A549 (cell line): Measurements from ENCODE around the gene SPATA25.

Experiments
- KDM1A ChIP-seq: fragments of 200-600 bp; sonication (generic); IDR thresholded peaks from 2 replicates; pipeline ENCODE4 v1.6.1; 2016; ENCODE audit warnings: low read depth, mild to moderate bottlenecking
- TF ChIP-seq, protein P1 (sequence below): fragments of >200 bp; sonication (Bioruptor Twin); formaldehyde crosslinking; IDR thresholded peaks from 3 replicates; pipeline ENCODE4 v1.5.1; 2016

DNA sequence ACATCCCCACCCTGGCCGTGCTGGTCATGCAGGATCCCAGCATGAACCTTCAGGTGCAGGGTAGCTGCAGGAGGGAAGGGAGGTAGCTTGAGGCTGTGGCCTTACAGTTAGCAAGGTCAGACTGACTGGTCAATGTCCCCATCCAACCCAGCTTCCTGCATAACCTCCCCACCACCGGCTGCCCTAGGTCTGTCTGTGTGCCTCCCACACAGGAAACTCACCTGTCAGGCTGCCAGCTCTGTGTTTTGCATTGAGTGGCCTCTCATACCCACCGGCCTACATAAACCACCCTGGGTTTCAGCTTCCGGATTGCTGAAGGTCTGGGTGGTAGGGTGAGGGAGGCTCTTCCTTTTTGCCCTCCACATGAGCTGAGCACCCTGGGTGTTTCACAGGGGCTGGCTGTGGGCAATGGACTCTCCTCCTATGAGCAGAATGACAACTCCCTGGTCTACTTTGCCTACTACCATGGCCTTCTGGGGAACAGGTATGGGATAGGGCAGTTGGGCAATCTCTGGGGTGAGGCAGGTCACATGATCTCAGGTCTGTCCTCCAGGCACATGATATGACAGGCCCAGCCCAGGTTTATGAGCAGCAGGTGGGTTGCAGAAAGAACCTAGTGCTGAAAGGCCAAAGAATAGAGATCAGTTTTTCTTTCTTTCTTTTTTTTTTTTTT, 5.5 kb upstream of the SPATA25 start:
- TF ChIP-seq, protein P1, sequence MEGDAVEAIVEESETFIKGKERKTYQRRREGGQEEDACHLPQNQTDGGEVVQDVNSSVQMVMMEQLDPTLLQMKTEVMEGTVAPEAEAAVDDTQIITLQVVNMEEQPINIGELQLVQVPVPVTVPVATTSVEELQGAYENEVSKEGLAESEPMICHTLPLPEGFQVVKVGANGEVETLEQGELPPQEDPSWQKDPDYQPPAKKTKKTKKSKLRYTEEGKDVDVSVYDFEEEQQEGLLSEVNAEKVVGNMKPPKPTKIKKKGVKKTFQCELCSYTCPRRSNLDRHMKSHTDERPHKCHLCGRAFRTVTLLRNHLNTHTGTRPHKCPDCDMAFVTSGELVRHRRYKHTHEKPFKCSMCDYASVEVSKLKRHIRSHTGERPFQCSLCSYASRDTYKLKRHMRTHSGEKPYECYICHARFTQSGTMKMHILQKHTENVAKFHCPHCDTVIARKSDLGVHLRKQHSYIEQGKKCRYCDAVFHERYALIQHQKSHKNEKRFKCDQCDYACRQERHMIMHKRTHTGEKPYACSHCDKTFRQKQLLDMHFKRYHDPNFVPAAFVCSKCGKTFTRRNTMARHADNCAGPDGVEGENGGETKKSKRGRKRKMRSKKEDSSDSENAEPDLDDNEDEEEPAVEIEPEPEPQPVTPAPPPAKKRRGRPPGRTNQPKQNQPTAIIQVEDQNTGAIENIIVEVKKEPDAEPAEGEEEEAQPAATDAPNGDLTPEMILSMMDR: no peak
- no peak for TF ChIP-seq KDM1A
